H9 (cell line): ENCODE results near the gene FAM216A. TPM values are rescaled to one million over a fixed set of nuclear protein-coding genes. Genes with fewer than 3 reads are reported as not detected.
A peak's percentile ranks its signal among the peaks of the same experiment; 100 is the strongest.
"Not testable (repeated sequence)": the region's sequence is repeated elsewhere in the genome, so short reads cannot be mapped to it uniquely, and the experiment has no call there.

ENCODE experiments used
- DNase-seq: peaks from one replicate; pipeline ENCODE4 v3.0.0-alpha.2; 2017
- H2AFZ ChIP-seq: one replicate; pipeline ENCODE4 v1.6.1; 2013; ENCODE audit warnings: mild to moderate bottlenecking, low read length, control low read depth, moderate library complexity
- H2AK5ac ChIP-seq: 2 replicates; pipeline ENCODE4 v1.6.1; 2013; ENCODE audit warnings: low read length, control low read depth, mixed read lengths; ENCODE audit not compliant: insufficient read length
- H2BK120ac ChIP-seq: one replicate; pipeline ENCODE4 v1.6.1; 2013; ENCODE audit warnings: low read depth, mild to moderate bottlenecking, low read length, control low read depth, inconsistent platforms; ENCODE audit not compliant: poor library complexity, severe bottlenecking
- H2BK12ac ChIP-seq: 2 replicates; pipeline ENCODE4 v1.6.1; 2013; ENCODE audit warnings: low read length, control low read depth, mixed read lengths, low read depth; ENCODE audit not compliant: insufficient read length
- H2BK15ac ChIP-seq: 2 replicates; pipeline ENCODE4 v1.6.1; 2013; ENCODE audit warnings: low read depth, low read length, control low read depth
- H2BK20ac ChIP-seq: one replicate; pipeline ENCODE4 v1.6.1; 2013; ENCODE audit warnings: low read depth, mild to moderate bottlenecking, low read length, control low read depth, inconsistent platforms; ENCODE audit not compliant: poor library complexity, severe bottlenecking
- H2BK5ac ChIP-seq: 2 replicates; pipeline ENCODE4 v1.6.1; 2013; ENCODE audit warnings: low read length, control low read depth, mixed read lengths; ENCODE audit not compliant: insufficient read length
- H3K14ac ChIP-seq: 2 replicates; pipeline ENCODE4 v1.6.1; 2013; ENCODE audit warnings: low read length, control low read depth; ENCODE audit not compliant: insufficient read depth
- H3K18ac ChIP-seq: 2 replicates; pipeline ENCODE4 v1.6.1; 2013; ENCODE audit warnings: low read depth, mild to moderate bottlenecking, mixed read lengths, low read length, control low read depth; ENCODE audit not compliant: insufficient read length
- H3K23ac ChIP-seq: 2 replicates; pipeline ENCODE4 v1.6.1; 2013; ENCODE audit warnings: low read length, control low read depth, mixed read lengths, low read depth; ENCODE audit not compliant: insufficient read length
- H3K23me2 ChIP-seq: 2 replicates; pipeline ENCODE4 v1.6.1; 2013; ENCODE audit warnings: low read depth, mild to moderate bottlenecking, mixed read lengths, low read length, control low read depth; ENCODE audit not compliant: insufficient read length, poor library complexity, severe bottlenecking
- H3K27ac ChIP-seq: 2 replicates; pipeline ENCODE4 v1.5.1; 2013; ENCODE audit warnings: low read length, control low read depth, mixed read lengths, low read depth; ENCODE audit not compliant: insufficient read length
- H3K27me3 ChIP-seq: 2 replicates; pipeline ENCODE4 v1.6.1; 2013; ENCODE audit warnings: low read length, control low read depth, inconsistent platforms; ENCODE audit not compliant: insufficient read depth
- H3K4ac ChIP-seq: 2 replicates; pipeline ENCODE4 v1.6.1; 2013; ENCODE audit warnings: low read depth, mild to moderate bottlenecking, control low read depth, inconsistent platforms, low read length, moderate library complexity
- H3K4me1 ChIP-seq: 2 replicates; pipeline ENCODE4 v1.6.1; 2013; ENCODE audit warnings: low read length, control low read depth, inconsistent platforms; ENCODE audit not compliant: insufficient read depth
- H3K4me2 ChIP-seq: 2 replicates; pipeline ENCODE4 v1.6.1; 2013; ENCODE audit warnings: low read length, control low read depth, mixed read lengths; ENCODE audit not compliant: insufficient read length, insufficient read depth
- H3K56ac ChIP-seq: 2 replicates; pipeline ENCODE4 v1.6.1; 2013; ENCODE audit warnings: low read depth, mild to moderate bottlenecking, mixed read lengths, low read length, control low read depth; ENCODE audit not compliant: insufficient read length
- H3K79me1 ChIP-seq: 2 replicates; pipeline ENCODE4 v1.6.1; 2013; ENCODE audit warnings: low read depth, mild to moderate bottlenecking, moderate library complexity, low read length, control low read depth, inconsistent platforms; ENCODE audit not compliant: insufficient read depth, poor library complexity, severe bottlenecking
- H3K79me2 ChIP-seq: 2 replicates; pipeline ENCODE4 v1.6.1; 2013; ENCODE audit warnings: low read length, control low read depth, inconsistent platforms; ENCODE audit not compliant: insufficient read depth
- H3K9ac ChIP-seq: 2 replicates; pipeline ENCODE4 v1.6.1; 2013; ENCODE audit warnings: low read length, control low read depth, mixed read lengths; ENCODE audit not compliant: insufficient read length; ENCODE audit errors: extremely low read depth
- H3K9me3 ChIP-seq: one replicate; pipeline ENCODE4 v1.6.1; 2013; ENCODE audit warnings: low read depth, low read length, inconsistent platforms; ENCODE audit not compliant: control insufficient read depth
- H3T11ph ChIP-seq: one replicate; pipeline ENCODE4 v1.6.1; 2013; ENCODE audit warnings: mild to moderate bottlenecking, low read length, control low read depth, inconsistent platforms
- H4K20me1 ChIP-seq: one replicate; pipeline ENCODE4 v1.6.1; 2013; ENCODE audit not compliant: control insufficient read depth, insufficient read length, insufficient read depth
- H4K5ac ChIP-seq: 2 replicates; pipeline ENCODE4 v1.6.1; 2013; ENCODE audit warnings: low read depth, mild to moderate bottlenecking, mixed read lengths, low read length, control low read depth; ENCODE audit not compliant: insufficient read length
- H4K8ac ChIP-seq: replicated peaks from 2 replicates; pipeline ENCODE4 v1.6.1; 2013; ENCODE audit warnings: low read length, control low read depth, mixed read lengths, low read depth; ENCODE audit not compliant: insufficient read length
- H4K91ac ChIP-seq: 2 replicates; pipeline ENCODE4 v1.6.1; 2013; ENCODE audit warnings: low read depth, mild to moderate bottlenecking, moderate library complexity, mixed read lengths, low read length, control low read depth; ENCODE audit not compliant: insufficient read length
- H3K27ac Mint-ChIP-seq, 3 experiments: 2 replicates in 2 of 3; 3 replicates in 1 of 3; pipeline ENCODE4 v1.8.0; 2020 to 2021; ENCODE audit warnings: mixed read lengths in 3 of 3, mild to moderate bottlenecking in 1 of 3, moderate library complexity in 1 of 3
- H3K27me3 Mint-ChIP-seq: 2 replicates; pipeline ENCODE4 v1.8.0; 2021; ENCODE audit warnings: low read depth, mild to moderate bottlenecking, moderate library complexity, mixed read lengths
- H3K36me3 Mint-ChIP-seq, 3 experiments: 2 replicates in 2 of 3; 3 replicates in 1 of 3; pipeline ENCODE4 v1.8.0; 2020 to 2021; ENCODE audit warnings: low read depth in 3 of 3, mixed read lengths in 3 of 3; ENCODE audit not compliant: insufficient read depth in 1 of 3
- H3K4me1 Mint-ChIP-seq, 2 experiments: 2 replicates each; pipeline ENCODE4 v1.8.0; 2020; ENCODE audit warnings: mixed read lengths in 2 of 2
- H3K4me3 Mint-ChIP-seq, 2 experiments: 2 replicates in 1 of 2; 3 replicates in 1 of 2; pipeline ENCODE4 v1.8.0; 2020 to 2021; ENCODE audit warnings: mild to moderate bottlenecking in 2 of 2, mixed read lengths in 2 of 2, moderate library complexity in 1 of 2
- H3K9me3 Mint-ChIP-seq, 2 experiments: 2 replicates in 1 of 2; 3 replicates in 1 of 2; pipeline ENCODE4 v1.8.0; 2020; ENCODE audit warnings: mild to moderate bottlenecking in 2 of 2, mixed read lengths in 2 of 2, moderate library complexity in 1 of 2
- CTCF ChIP-seq: fragments of 200-600 bp; sonication (generic); conservative IDR thresholded peaks from 3 replicates; pipeline ENCODE4 v1.8.0; 2021; ENCODE audit warnings: antibody characterized with exemption, mild to moderate bottlenecking
- WGBS: extraction: QIAGEN DNeasy Blood & Tissue Kit; methylation state at CpG from one replicate; pipeline ENCODE4 v1.1.7; 2013; ENCODE audit warnings: missing lambda C conversion rate, low lambda C conversion rate, mixed read lengths; ENCODE audit not compliant: insufficient read length; ENCODE audit errors: extremely low coverage; 5-methylcytosine and 5-hydroxymethylcytosine counted together
- total RNA-seq: library from RNA; stranded (reverse); gene quantifications from 2 replicates; pipeline ENCODE4 v1.2.1, GENCODE V29; 2021

The FAM216A gene
- total RNA-seq, 1 experiment from 2014 or later: 18.1 TPM

DNA sequence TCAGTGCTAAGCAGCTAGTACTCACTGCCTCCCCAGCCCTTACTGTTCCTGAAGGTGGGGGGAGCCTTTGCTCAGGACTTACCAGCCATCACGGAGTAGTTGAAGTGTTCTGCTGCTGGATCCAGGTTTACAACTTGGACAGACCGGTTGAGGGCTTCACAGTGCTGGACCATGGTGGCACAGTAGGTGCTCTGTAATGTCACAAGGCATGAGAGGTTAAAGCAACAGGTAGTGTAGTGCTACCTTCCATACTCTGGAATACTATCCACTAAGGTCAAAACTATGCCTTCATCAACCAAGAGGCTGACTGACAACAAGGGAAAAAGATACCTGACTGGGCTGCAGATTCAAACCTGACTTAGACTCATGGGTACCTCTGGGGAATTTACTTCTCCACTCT lies 3.6 kb upstream of the FAM216A start:
- H3K4me1 ChIP-seq: peaks cover 3% of the 10 kb centered on the region; the same call in 1 of the 2 replicates
- H4K20me1 ChIP-seq: no peaks in the 10 kb centered on the region
- Mint-ChIP-seq H3K4me3 (no peak overlapping the region), H3K4me1 (peaks cover 13 to 21% of the 10 kb centered on the region in 2 experiments), H3K27ac (peak overlapping the region in 2 of 3 experiments; percentile 37 to 47; a peak in 1 of 7 replicates), H3K9me3 (peaks cover 0 to 6% of the 10 kb centered on the region in 2 experiments; a peak in 2 of 5 replicates), H3K36me3 (peaks cover 26 to 47% (median 46%) of the 10 kb centered on the region in 3 experiments), H3K27me3 (no peaks in the 10 kb centered on the region)
- no peaks in the 10 kb centered on the region for H3K27me3 ChIP-seq
- H2BK20ac ChIP-seq: no peak overlapping the region
- H3K14ac ChIP-seq: no peak overlapping the region
- no peak for TF ChIP-seq CTCF
- no peak overlapping the region for H3K4ac ChIP-seq
- H2BK120ac ChIP-seq: no peak overlapping the region
- H4K5ac ChIP-seq: no peak overlapping the region
- H3T11ph ChIP-seq: no peak overlapping the region
- no peak overlapping the region for H2BK15ac ChIP-seq
- no peak overlapping the region for H3K23ac ChIP-seq
- H3K27ac ChIP-seq: no peak overlapping the region
- peaks cover 12% of the 10 kb centered on the region; the same call in 1 of the 2 replicates for H3K79me2 ChIP-seq
- H2BK5ac ChIP-seq: no peak overlapping the region
- H2BK12ac ChIP-seq: no peak overlapping the region
- H4K91ac ChIP-seq: no peak overlapping the region
- H3K4me2 ChIP-seq: no peak overlapping the region
- H2AK5ac ChIP-seq: no peak overlapping the region
- H2AFZ ChIP-seq: no peak overlapping the region
- no peak overlapping the region for H3K56ac ChIP-seq
- no peak for DNase-seq
- H3K18ac ChIP-seq: no peak overlapping the region
- WGBS: no CpG with 5 or more reads among the region's 2 CpGs
- no peaks in the 10 kb centered on the region for H3K9me3 ChIP-seq
- H4K8ac ChIP-seq: no peak overlapping the region
- H3K79me1 ChIP-seq: no peaks in the 10 kb centered on the region
- no peak overlapping the region for H3K9ac ChIP-seq
- peaks cover 3% of the 10 kb centered on the region for H3K23me2 ChIP-seq

DNA sequence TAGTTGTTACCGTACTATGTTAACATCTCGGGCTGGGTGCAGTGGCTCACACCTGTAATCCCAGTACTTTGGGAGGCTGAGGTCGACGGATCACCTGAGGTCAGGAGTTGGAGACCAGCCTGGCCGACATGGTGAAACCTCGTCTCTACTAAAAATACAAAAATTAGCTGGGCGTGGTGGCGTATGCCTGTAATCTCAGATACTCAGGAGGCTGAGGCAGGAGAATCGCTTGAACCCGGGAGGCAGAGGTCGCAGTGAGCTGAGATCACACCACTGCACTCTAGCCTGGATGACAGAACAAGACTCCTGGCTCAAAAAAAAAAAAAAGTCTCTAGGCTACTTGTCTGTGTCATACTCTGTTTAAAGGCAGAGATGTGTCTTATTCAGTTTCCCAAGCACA lies 2.9 kb upstream of the FAM216A start:
- not testable (repeated sequence) for H3K23ac ChIP-seq, DNase-seq, H3K27ac Mint-ChIP-seq, H2BK5ac ChIP-seq, H3K9ac ChIP-seq, H3K9me3 ChIP-seq, H2BK20ac ChIP-seq, H3K27me3 ChIP-seq, H4K8ac ChIP-seq, H2AFZ ChIP-seq, H2AK5ac ChIP-seq, H3K56ac ChIP-seq, H3K4me3 Mint-ChIP-seq, H3K18ac ChIP-seq, H3K14ac ChIP-seq, H3K79me1 ChIP-seq, H3K4me2 ChIP-seq, H4K5ac ChIP-seq, H3K4me1 ChIP-seq, H4K91ac ChIP-seq, H2BK15ac ChIP-seq, H2BK12ac ChIP-seq, H2BK120ac ChIP-seq, H3T11ph ChIP-seq, H3K23me2 ChIP-seq, H3K27me3 Mint-ChIP-seq, H3K4ac ChIP-seq, H3K9me3 Mint-ChIP-seq, H4K20me1 ChIP-seq, H3K27ac ChIP-seq
- WGBS: no CpG with 5 or more reads among the region's 11 CpGs
- H3K79me2 ChIP-seq: peaks cover 12% of the 10 kb centered on the region; the same call in 1 of the 2 replicates
- Mint-ChIP-seq H3K4me1 (peaks cover 13 to 23% of the 10 kb centered on the region in 2 experiments), H3K36me3 (peaks cover 23 to 48% (median 44%) of the 10 kb centered on the region in 3 experiments)
